Peyer's patch (tissue), 4 donors: Measurements from ENCODE around the gene MICAL1. TPM values are rescaled to one million over a fixed set of nuclear protein-coding genes. Genes with fewer than 3 reads are reported as not detected.

Experiments used
- DNase-seq, 3 donors: peaks; one replicate each; pipeline ENCODE4 v3.0.0-alpha.2; 2017 to 2019
- H3K27ac ChIP-seq, 4 donors: fragments of 200-600 bp; sonication (generic); one replicate each; pipeline ENCODE4 v1.5.1; 2016 to 2019
- H3K27me3 ChIP-seq, 2 donors: fragments of 200-600 bp; sonication (generic); one replicate each; pipeline ENCODE4 v1.5.1; 2019
- H3K36me3 ChIP-seq, 3 donors: fragments of 200-600 bp; sonication (generic); one replicate each; pipeline ENCODE4 v1.5.1; 2016 to 2019
- H3K4me1 ChIP-seq, 4 donors: fragments of 200-600 bp; sonication (generic); one replicate each; pipeline ENCODE4 v1.5.1; 2016 to 2019
- H3K4me3 ChIP-seq, 4 donors: fragments of 200-600 bp; sonication (generic); 1 replicate in 3 of 4; 2 replicates in 1 of 4; pipeline ENCODE4 v1.5.1; 2016 to 2019; ENCODE audit warnings: mild to moderate bottlenecking in 1 of 4
- H3K9me3 ChIP-seq, 4 donors: fragments of 200-600 bp; sonication (generic); one replicate each; pipeline ENCODE4 v1.5.1; 2016 to 2019; ENCODE audit warnings: mild to moderate bottlenecking in 1 of 4
- POLR2A ChIP-seq, 2 donors: fragments of 450-650 bp; IDR thresholded peaks; one replicate each; pipeline ENCODE4 v1.5.1; 2017; ENCODE audit warnings: antibody characterized with exemption in 2 of 2, mild to moderate bottlenecking in 2 of 2, moderate library complexity in 2 of 2
- total RNA-seq, 4 donors: library from RNA; depleted of rRNA; stranded (reverse); fragments of >200 nt; gene quantifications; one replicate each; pipeline ENCODE4 v1.1.0, GENCODE V29; 2016
- TF ChIP-seq, protein P1 (sequence below), 6 experiments: fragments of 450-650 bp in 4 of 6; fragments of 200-600 bp in 2 of 6; sonication (generic) in 1 of 6; IDR thresholded peaks; one replicate each; pipeline ENCODE4 v1.5.1; 2017 to 2019; ENCODE audit warnings: antibody characterized with exemption in 6 of 6, mild to moderate bottlenecking in 3 of 6, moderate library complexity in 1 of 6

Gene MICAL1
- total RNA-seq, 4 donors from 2014 or later = 154 to 291 (median 223) TPM

DNA sequence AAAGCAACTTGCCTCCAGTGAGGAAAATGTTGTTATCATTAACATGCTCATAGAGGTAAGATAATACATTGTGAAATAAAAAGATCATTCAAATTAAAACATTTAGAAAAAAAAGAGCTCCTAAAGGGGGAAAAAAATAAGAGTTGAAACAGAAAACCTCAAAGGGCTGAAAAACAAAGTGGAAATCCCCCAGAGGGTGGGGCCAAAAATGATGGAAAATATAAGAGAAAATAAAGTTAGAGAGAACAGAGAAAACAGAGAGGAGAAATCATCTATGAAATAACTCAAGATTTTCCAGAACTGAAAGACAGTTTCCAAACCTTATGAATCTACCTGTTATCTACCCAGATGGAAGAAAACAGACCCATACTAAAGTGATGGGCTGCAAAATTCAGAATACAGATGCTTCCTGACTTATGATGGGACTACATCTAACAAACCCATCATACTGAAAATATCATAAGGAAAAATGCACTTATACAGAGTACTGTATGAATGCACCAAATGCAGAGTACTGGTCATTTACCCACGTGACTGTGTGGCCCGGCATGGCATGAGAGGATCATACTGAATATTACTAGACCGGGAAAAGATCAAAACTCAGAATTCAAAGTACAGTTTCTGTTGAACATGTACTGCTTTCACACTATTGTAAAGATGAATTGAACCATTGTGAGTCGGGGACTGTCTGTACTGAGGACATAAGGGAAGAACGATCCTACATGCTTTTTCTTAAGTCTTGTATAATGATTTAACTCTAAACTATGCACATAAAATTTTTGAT is 23.5 kb upstream of the MICAL1 start:
- Histone ChIP-seq H3K4me3 (peak overlapping the region in 2 of 4 donors; percentile 4 to 9), H3K27me3 (no peaks in the 10 kb centered on the region), H3K9me3 (no peaks in the 10 kb centered on the region), H3K4me1 (peaks cover 0 to 41% (median 26%) of the 10 kb centered on the region in 4 donors), H3K27ac (no peak overlapping the region), H3K36me3 (peaks cover 0 to 41% (median 0%) of the 10 kb centered on the region in 3 donors)
- TF ChIP-seq, protein P1, sequence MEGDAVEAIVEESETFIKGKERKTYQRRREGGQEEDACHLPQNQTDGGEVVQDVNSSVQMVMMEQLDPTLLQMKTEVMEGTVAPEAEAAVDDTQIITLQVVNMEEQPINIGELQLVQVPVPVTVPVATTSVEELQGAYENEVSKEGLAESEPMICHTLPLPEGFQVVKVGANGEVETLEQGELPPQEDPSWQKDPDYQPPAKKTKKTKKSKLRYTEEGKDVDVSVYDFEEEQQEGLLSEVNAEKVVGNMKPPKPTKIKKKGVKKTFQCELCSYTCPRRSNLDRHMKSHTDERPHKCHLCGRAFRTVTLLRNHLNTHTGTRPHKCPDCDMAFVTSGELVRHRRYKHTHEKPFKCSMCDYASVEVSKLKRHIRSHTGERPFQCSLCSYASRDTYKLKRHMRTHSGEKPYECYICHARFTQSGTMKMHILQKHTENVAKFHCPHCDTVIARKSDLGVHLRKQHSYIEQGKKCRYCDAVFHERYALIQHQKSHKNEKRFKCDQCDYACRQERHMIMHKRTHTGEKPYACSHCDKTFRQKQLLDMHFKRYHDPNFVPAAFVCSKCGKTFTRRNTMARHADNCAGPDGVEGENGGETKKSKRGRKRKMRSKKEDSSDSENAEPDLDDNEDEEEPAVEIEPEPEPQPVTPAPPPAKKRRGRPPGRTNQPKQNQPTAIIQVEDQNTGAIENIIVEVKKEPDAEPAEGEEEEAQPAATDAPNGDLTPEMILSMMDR (IDR thresholded peaks at IDR 0.05) = peak in 1 of 6 experiments; percentile 6
- TF ChIP-seq POLR2A (IDR thresholded peaks at IDR 0.05) = no peak
- DNase-seq = no peak

DNA sequence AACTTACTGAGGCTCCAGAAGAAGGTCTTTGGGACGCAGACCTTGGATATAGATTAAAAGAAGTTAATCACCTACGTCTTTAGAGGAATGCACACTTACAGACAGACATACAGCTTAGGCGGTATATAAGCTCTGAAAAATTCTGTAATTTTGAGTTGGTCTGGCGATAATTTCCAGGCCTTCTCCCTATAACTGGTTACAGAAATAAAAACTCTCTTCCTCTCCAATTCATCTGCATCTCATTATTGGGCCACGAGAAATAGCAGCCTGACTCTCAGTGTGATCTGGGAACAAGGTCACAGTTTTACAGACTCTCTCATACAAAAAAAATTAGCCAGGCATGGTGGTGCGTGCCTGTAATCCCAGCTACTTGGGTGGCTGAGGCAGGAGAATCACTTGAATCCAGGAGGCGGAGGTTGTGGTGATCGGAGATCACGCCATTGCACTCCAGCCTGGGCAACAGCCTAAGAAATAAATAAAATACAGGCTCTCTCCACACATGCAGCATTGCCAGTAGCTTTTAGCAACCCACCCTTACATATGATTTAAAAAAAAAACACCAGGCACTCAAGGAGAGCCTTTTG is 22.7 kb upstream of the MICAL1 start:
- no peak for DNase-seq
- Histone ChIP-seq H3K9me3 (no peaks in the 10 kb centered on the region), H3K27ac (no peak overlapping the region), H3K4me1 (peaks cover 0 to 41% (median 26%) of the 10 kb centered on the region in 4 donors), H3K27me3 (no peaks in the 10 kb centered on the region), H3K36me3 (peaks cover 0 to 48% (median 0%) of the 10 kb centered on the region in 3 donors), H3K4me3 (no peak overlapping the region)
- TF ChIP-seq POLR2A (IDR thresholded peaks at IDR 0.05) = no peak
- TF ChIP-seq, protein P1 (IDR thresholded peaks at IDR 0.05) = no peak

DNA sequence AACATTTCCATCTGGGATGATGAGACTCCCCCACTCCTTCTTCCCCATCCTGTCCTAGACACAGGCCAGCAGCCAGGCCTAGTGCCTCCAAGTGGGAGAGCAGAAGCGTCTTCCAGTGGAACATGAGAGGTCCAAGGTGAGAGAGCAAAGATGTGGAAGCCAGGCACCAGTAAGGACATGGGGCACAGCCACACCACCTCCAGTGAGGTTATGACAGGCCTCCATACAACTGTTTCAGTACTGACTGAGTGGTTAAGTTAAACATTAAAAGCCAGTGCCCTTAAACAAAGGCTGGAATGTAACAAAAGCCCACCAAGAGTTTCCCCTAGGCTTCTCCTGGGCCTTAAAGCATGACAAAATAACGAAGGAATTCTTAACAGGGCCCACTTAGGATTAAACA is 22.2 kb upstream of the MICAL1 start:
- peaks cover 0 to 54% (median 0%) of the 10 kb centered on the region in 3 donors for H3K36me3 ChIP-seq
- TF ChIP-seq POLR2A (IDR thresholded peaks at IDR 0.05) = no peak
- TF ChIP-seq, protein P1 (IDR thresholded peaks at IDR 0.05) = no peak
- H3K27ac ChIP-seq = no peak overlapping the region
- no peak overlapping the region for H3K4me3 ChIP-seq
- H3K9me3 ChIP-seq = no peaks in the 10 kb centered on the region
- peaks cover 0 to 41% (median 27%) of the 10 kb centered on the region in 4 donors for H3K4me1 ChIP-seq
- DNase-seq = no peak
- H3K27me3 ChIP-seq = no peaks in the 10 kb centered on the region

DNA sequence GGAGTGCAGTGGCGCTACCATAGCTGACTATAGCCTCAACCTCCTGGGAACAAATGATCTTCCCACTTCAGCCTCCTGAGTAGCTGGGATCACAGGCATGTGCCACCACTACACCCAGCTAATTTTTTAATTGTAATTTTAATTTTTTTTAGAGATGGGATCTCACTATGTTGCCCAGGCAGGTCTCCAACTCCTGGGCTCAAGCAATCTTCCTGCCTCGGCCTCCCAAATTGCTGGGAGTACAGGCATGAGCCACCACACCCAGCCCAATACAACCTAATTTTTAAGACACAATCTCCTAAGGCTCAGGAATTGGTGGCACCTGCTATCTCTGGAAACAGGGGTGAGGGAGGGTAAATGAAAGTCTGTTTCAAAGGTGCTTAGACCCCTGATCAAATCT is 21.6 kb upstream of the MICAL1 start:
- peaks cover 0 to 39% (median 29%) of the 10 kb centered on the region in 4 donors for H3K4me1 ChIP-seq
- H3K4me3 ChIP-seq = no peak overlapping the region
- peaks cover 0 to 59% (median 0%) of the 10 kb centered on the region in 3 donors for H3K36me3 ChIP-seq
- H3K27me3 ChIP-seq = no peaks in the 10 kb centered on the region
- DNase-seq = no peak
- no peak overlapping the region for H3K27ac ChIP-seq
- no peak for TF ChIP-seq POLR2A (IDR thresholded peaks at IDR 0.05)
- TF ChIP-seq, protein P1 (IDR thresholded peaks at IDR 0.05) = no peak
- no peaks in the 10 kb centered on the region for H3K9me3 ChIP-seq

DNA sequence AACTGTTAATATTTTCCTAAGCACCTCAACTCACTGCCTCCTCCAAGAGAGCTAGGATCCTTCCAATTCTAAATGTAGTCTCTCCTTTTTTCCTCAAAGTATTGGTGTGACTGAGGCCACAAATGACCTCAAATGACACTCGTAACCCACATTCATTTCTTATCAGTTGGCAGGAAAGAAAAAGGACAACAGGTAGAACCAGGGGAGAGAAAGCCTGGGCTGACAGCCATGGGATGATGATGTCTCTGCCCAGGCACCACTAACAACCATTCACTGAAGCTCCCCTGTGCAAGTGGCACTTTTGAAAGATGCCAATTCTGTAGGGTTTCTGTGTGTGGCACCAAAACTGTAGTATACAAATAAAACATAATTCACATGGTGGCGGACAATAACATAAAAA is 20.1 kb upstream of the MICAL1 start:
- H3K27me3 ChIP-seq = no peaks in the 10 kb centered on the region
- H3K27ac ChIP-seq = no peak overlapping the region
- H3K4me1 ChIP-seq = peaks cover 0 to 29% (median 20%) of the 10 kb centered on the region in 4 donors
- peaks cover 0 to 68% (median 0%) of the 10 kb centered on the region in 3 donors for H3K36me3 ChIP-seq
- no peak for TF ChIP-seq POLR2A (IDR thresholded peaks at IDR 0.05)
- TF ChIP-seq, protein P1 (IDR thresholded peaks at IDR 0.05) = no peak
- no peak for DNase-seq
- no peak overlapping the region for H3K4me3 ChIP-seq
- no peaks in the 10 kb centered on the region for H3K9me3 ChIP-seq
